AG08396 (cell line): Measurements from ENCODE around the gene MAP3K8.

Source experiments
- DNase-seq: peaks from one replicate; pipeline ENCODE4 v3.0.0; 2012; ENCODE audit warnings: low spot score, mixed read lengths

The MAP3K8 gene

GRCh38 chr10:30433730-30434272, at the start of gene MAP3K8:
Gene MAP3K8, plus strand, starts transcription at chr10:30434184. Its CDS starts 4,755 bp downstream, at chr10:30438939.
- DNase-seq, result peak; percentile 89

- DNase-seq, result peak; percentile 34
These were observed 49.2 kb upstream of the MAP3K8 start for GRCh38 chr10:30384701-30385201.

- no peak for DNase-seq
These were observed 47.0 kb upstream of the MAP3K8 start for GRCh38 chr10:30386801-30387588.

GRCh38 chr10:30387646-30388243, 46.2 kb upstream of the MAP3K8 start:
- peak; percentile 40 for DNase-seq

- DNase-seq, result no peak
These were observed 44.4 kb upstream of the MAP3K8 start for GRCh38 chr10:30389543-30389942.

- no peak for DNase-seq
These were observed 43.8 kb upstream of the MAP3K8 start for GRCh38 chr10:30390207-30390606.

- DNase-seq, result no peak
These were observed 42.7 kb upstream of the MAP3K8 start for GRCh38 chr10:30391266-30391665.

GRCh38 chr10:30392564-30392990, 41.4 kb upstream of the MAP3K8 start:
- DNase-seq, result peak; percentile 85

- no peak for DNase-seq
These were observed 37.7 kb upstream of the MAP3K8 start for GRCh38 chr10:30396293-30396692.

GRCh38 chr10:30396698-30397097, 37.3 kb upstream of the MAP3K8 start:
- no peak for DNase-seq

- no peak for DNase-seq
These were observed 35.8 kb upstream of the MAP3K8 start for GRCh38 chr10:30398193-30398592.

- no peak for DNase-seq
These were observed 35.2 kb upstream of the MAP3K8 start for GRCh38 chr10:30398788-30399187.

- DNase-seq, result no peak
These were observed 30.5 kb upstream of the MAP3K8 start for GRCh38 chr10:30403494-30403893.

- no peak for DNase-seq
These were observed 29.4 kb upstream of the MAP3K8 start for GRCh38 chr10:30404540-30404939.

- no peak for DNase-seq
These were observed 22.7 kb upstream of the MAP3K8 start for GRCh38 chr10:30411263-30411662.

- DNase-seq, result no peak
These were observed 21.1 kb upstream of the MAP3K8 start for GRCh38 chr10:30412901-30413300.

GRCh38 chr10:30413996-30414576, 19.9 kb upstream of the MAP3K8 start:
- peak; percentile 66 for DNase-seq

GRCh38 chr10:30415593-30415992, 18.4 kb upstream of the MAP3K8 start:
- DNase-seq, result no peak

GRCh38 chr10:30417301-30417700, 16.7 kb upstream of the MAP3K8 start:
- DNase-seq, result no peak

- DNase-seq, result no peak
These were observed 13.7 kb upstream of the MAP3K8 start for GRCh38 chr10:30420266-30420665.

GRCh38 chr10:30420766-30421165, 13.2 kb upstream of the MAP3K8 start:
- no peak for DNase-seq

- DNase-seq, result no peak
These were observed 11.8 kb upstream of the MAP3K8 start for GRCh38 chr10:30422151-30422695.
